Neural cell (in vitro differentiated cells): Measurements from ENCODE around the gene TBCC. TPM values are rescaled to one million over a fixed set of nuclear protein-coding genes. Genes with fewer than 3 reads are reported as not detected.

Experiments
- H2AFZ ChIP-seq: fragments of 200-600, 300-800 bp; sonication (generic), shearing (Covaris generic); 2 replicates; pipeline ENCODE4 v1.6.0; 2014; ENCODE audit warnings: low read depth, mild to moderate bottlenecking, antibody characterized with exemption, low read length, moderate library complexity
- H3F3A ChIP-seq: fragments of 200-600 bp; shearing (Covaris generic); 2 replicates; pipeline ENCODE4 v1.6.1; 2016; ENCODE audit warnings: mild to moderate bottlenecking, moderate library complexity, mixed read lengths, antibody characterized with exemption, low read length; ENCODE audit not compliant: insufficient read depth, poor library complexity, severe bottlenecking
- H3K27ac ChIP-seq: fragments of 200-600, 300-800 bp; sonication (generic), shearing (Covaris generic); 2 replicates; pipeline ENCODE4 v1.5.1; 2014; ENCODE audit warnings: mild to moderate bottlenecking, low read length, moderate library complexity
- H3K27me3 ChIP-seq: fragments of 300-800, 200-600 bp; sonication (generic), shearing (Covaris generic); 2 replicates; pipeline ENCODE4 v1.6.0; 2014; ENCODE audit warnings: mild to moderate bottlenecking, low read depth, low read length, moderate library complexity; ENCODE audit not compliant: insufficient read depth
- H3K36me3 ChIP-seq: fragments of 300-800, 200-600 bp; sonication (generic), shearing (Covaris generic); 2 replicates; pipeline ENCODE4 v1.5.1; 2014; ENCODE audit warnings: mild to moderate bottlenecking, antibody characterized with exemption, low read length, moderate library complexity; ENCODE audit not compliant: insufficient read depth
- H3K4me2 ChIP-seq: fragments of 300-800, 200-600 bp; sonication (generic), shearing (Covaris generic); 2 replicates; pipeline ENCODE4 v1.6.0; 2014; ENCODE audit warnings: mild to moderate bottlenecking, low read length
- H3K4me3 ChIP-seq: fragments of 300-800, 200-600 bp; sonication (generic), shearing (Covaris generic); 2 replicates; pipeline ENCODE4 v1.5.1; 2014; ENCODE audit warnings: mild to moderate bottlenecking, low read length, moderate library complexity
- H3K79me2 ChIP-seq: fragments of 200-600 bp; shearing (Covaris generic); replicated peaks from 2 replicates; pipeline ENCODE4 v1.6.0; 2014; ENCODE audit warnings: mild to moderate bottlenecking, low read length, moderate library complexity; ENCODE audit not compliant: insufficient read depth
- H3K9ac ChIP-seq: fragments of 300-800, 200-600 bp; sonication (generic), shearing (Covaris generic); 2 replicates; pipeline ENCODE4 v1.6.1; 2016; ENCODE audit warnings: mild to moderate bottlenecking, low read length, mixed read lengths
- H3K9me2 ChIP-seq: fragments of 200-600 bp; shearing (Covaris generic); 2 replicates; pipeline ENCODE4 v1.6.1; 2016; ENCODE audit warnings: mild to moderate bottlenecking, low read length, mixed read lengths; ENCODE audit not compliant: insufficient read depth
- H3K9me3 ChIP-seq: fragments of 200-600, 300-800 bp; sonication (generic), shearing (Covaris generic); 2 replicates; pipeline ENCODE4 v1.6.1; 2016; ENCODE audit warnings: mild to moderate bottlenecking, mixed run types, low read length, moderate library complexity, mixed read lengths
- H4K20me1 ChIP-seq: fragments of 200-600 bp; shearing (Covaris generic); 2 replicates; pipeline ENCODE4 v1.6.1; 2016; ENCODE audit warnings: mild to moderate bottlenecking, mixed run types; ENCODE audit not compliant: insufficient read depth
- CTCF ChIP-seq: fragments of 450-650 bp; IDR thresholded peaks from 2 replicates; pipeline ENCODE4 v1.5.1; 2014; ENCODE audit warnings: antibody characterized with exemption, mild to moderate bottlenecking, moderate library complexity; ENCODE audit not compliant: poor library complexity, severe bottlenecking
- EP300 ChIP-seq: fragments of 450-650 bp; conservative IDR thresholded peaks from 2 replicates; pipeline ENCODE4 v1.6.1; 2014; ENCODE audit warnings: antibody characterized with exemption, mild to moderate bottlenecking, moderate library complexity; ENCODE audit not compliant: poor library complexity, severe bottlenecking
- EZH2 ChIP-seq: fragments of 200-600, 300-800 bp; shearing (Covaris generic), sonication (generic); IDR thresholded peaks from 2 replicates; pipeline ENCODE4 v1.6.1; 2014; ENCODE audit warnings: antibody characterized with exemption, low read length, borderline replicate concordance, mild to moderate bottlenecking; ENCODE audit not compliant: insufficient read depth, poor library complexity, severe bottlenecking
- MXI1 ChIP-seq: fragments of 450-650 bp; conservative IDR thresholded peaks from 2 replicates; pipeline ENCODE4 v1.6.1; 2014; ENCODE audit warnings: antibody characterized with exemption, mild to moderate bottlenecking; ENCODE audit not compliant: poor library complexity, severe bottlenecking
- POLR2AphosphoS5 ChIP-seq: IDR thresholded peaks from 2 replicates; pipeline ENCODE4 v1.6.1; 2012
- RAD21 ChIP-seq: fragments of 450-650 bp; conservative IDR thresholded peaks from 2 replicates; pipeline ENCODE4 v1.6.1; 2014; ENCODE audit warnings: antibody characterized with exemption, mild to moderate bottlenecking, moderate library complexity
- REST ChIP-seq: IDR thresholded peaks from 2 replicates; pipeline ENCODE4 v1.6.1; 2012; ENCODE audit warnings: borderline replicate concordance
- SMC3 ChIP-seq: fragments of 450-650 bp; conservative IDR thresholded peaks from 2 replicates; pipeline ENCODE4 v1.6.1; 2014; ENCODE audit warnings: antibody characterized with exemption, mild to moderate bottlenecking, moderate library complexity; ENCODE audit not compliant: poor library complexity
- TAF1 ChIP-seq: IDR thresholded peaks from 2 replicates; pipeline ENCODE4 v1.6.1; 2012; ENCODE audit warnings: low read depth
- polyA plus RNA-seq: library from polyadenylated mRNA; depleted of rRNA; stranded (reverse); fragments of >200 nt; gene quantifications from 2 replicates; pipeline ENCODE4 v1.2.3, GENCODE V29; 2014

Gene TBCC
- polyA plus RNA-seq, 1 donor from 2014 or later, result 112 TPM

GRCh38 chr6:42707595-42707994 is 38.3 kb downstream of the TBCC start:
- Histone ChIP-seq H2AFZ (no peak overlapping the region), H3K9me2 (no peaks in the 10 kb centered on the region), H3F3A (no peaks in the 10 kb centered on the region), H3K36me3 (no peaks in the 10 kb centered on the region), H3K4me3 (no peak overlapping the region), H3K4me2 (no peak overlapping the region), H4K20me1 (no peaks in the 10 kb centered on the region), H3K9ac (no peak overlapping the region), H3K9me3 (no peaks in the 10 kb centered on the region), H3K27ac (no peak overlapping the region), H3K79me2 (no peaks in the 10 kb centered on the region), H3K27me3 (no peaks in the 10 kb centered on the region)
- TF ChIP-seq SMC3 (no peak), CTCF (no peak), REST (no peak), RAD21 (no peak), EZH2 (no peak), TAF1 (no peak), POLR2AphosphoS5 (no peak), EP300 (no peak), MXI1 (no peak)

- no peak overlapping the region for H2AFZ ChIP-seq
- H3F3A ChIP-seq, result no peaks in the 10 kb centered on the region
- no peaks in the 10 kb centered on the region for H3K9me2 ChIP-seq
- no peaks in the 10 kb centered on the region for H3K36me3 ChIP-seq
- no peak for TF ChIP-seq TAF1
- no peak for TF ChIP-seq RAD21
- TF ChIP-seq EP300, result no peak
- no peak for TF ChIP-seq SMC3
- no peak for TF ChIP-seq REST
- TF ChIP-seq POLR2AphosphoS5, result no peak
- no peak for TF ChIP-seq CTCF
- TF ChIP-seq EZH2, result no peak
- TF ChIP-seq MXI1, result no peak
- no peak overlapping the region for H3K27ac ChIP-seq
- H4K20me1 ChIP-seq, result no peaks in the 10 kb centered on the region
- no peak overlapping the region for H3K4me2 ChIP-seq
- H3K4me3 ChIP-seq, result no peak overlapping the region
- H3K9me3 ChIP-seq, result no peaks in the 10 kb centered on the region
- no peaks in the 10 kb centered on the region for H3K79me2 ChIP-seq
- no peak overlapping the region for H3K9ac ChIP-seq
- no peaks in the 10 kb centered on the region for H3K27me3 ChIP-seq
Observed at GRCh38 chr6:42704937-42705374, 40.9 kb downstream of the TBCC start.
